Measurements from ENCODE around the gene SPTLC3.

- TF ChIP-seq, protein P1, sequence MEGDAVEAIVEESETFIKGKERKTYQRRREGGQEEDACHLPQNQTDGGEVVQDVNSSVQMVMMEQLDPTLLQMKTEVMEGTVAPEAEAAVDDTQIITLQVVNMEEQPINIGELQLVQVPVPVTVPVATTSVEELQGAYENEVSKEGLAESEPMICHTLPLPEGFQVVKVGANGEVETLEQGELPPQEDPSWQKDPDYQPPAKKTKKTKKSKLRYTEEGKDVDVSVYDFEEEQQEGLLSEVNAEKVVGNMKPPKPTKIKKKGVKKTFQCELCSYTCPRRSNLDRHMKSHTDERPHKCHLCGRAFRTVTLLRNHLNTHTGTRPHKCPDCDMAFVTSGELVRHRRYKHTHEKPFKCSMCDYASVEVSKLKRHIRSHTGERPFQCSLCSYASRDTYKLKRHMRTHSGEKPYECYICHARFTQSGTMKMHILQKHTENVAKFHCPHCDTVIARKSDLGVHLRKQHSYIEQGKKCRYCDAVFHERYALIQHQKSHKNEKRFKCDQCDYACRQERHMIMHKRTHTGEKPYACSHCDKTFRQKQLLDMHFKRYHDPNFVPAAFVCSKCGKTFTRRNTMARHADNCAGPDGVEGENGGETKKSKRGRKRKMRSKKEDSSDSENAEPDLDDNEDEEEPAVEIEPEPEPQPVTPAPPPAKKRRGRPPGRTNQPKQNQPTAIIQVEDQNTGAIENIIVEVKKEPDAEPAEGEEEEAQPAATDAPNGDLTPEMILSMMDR (conservative IDR thresholded peaks at IDR 0.05), result no peak
- TF ChIP-seq EZH2 (IDR thresholded peaks at IDR 0.05; ENCODE audit: low read depth), result no peak
These were observed 51.6 kb downstream of the SPTLC3 start for GRCh38 chr20:13060327-13060726.
